GM18951 (cell line): Measurements from ENCODE around the gene OGDH.
A peak's percentile ranks its signal among the peaks of the same experiment; 100 is the strongest.

Experiments
- POLR2A ChIP-seq: IDR thresholded peaks from 4 replicates; pipeline ENCODE4 v1.6.1; 2011; ENCODE audit warnings: mild to moderate bottlenecking; ENCODE audit not compliant: insufficient read length, insufficient read depth; ENCODE audit errors: extremely low read depth
- in situ Hi-C: fragments of 300-500 bp; cut with MboI; formaldehyde crosslinking; loops from one replicate; pipeline ENCODE4 v1.12.0; 2022; ENCODE audit warnings: low sequenced_read_pairs, mixed read lengths, inconsistent platforms; ENCODE audit not compliant: unreplicated experiment

Gene OGDH

GRCh38 chr7:44621034-44621749, 14.8 kb downstream of the OGDH start:
- in situ Hi-C loops, result no loop called here
- TF ChIP-seq POLR2A, result no peak

DNA sequence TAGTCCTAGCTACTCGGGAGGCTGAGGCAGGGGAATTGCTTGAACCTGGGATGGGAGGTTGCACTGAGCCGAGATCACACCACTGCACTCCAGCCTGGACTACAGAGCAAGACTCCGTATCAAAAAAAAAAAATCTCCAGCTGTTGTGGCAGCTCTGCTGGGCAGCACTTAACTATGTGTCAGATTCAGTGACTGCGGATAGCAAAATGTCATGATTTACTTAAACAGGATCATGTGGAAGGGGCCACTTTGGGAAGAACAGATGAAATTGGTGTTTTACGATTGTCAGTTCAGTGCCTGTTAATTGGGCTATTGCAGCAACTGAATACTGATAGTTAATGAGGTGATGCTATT, 15.3 kb downstream of the OGDH start:
- in situ Hi-C loops, result no loop called here

DNA sequence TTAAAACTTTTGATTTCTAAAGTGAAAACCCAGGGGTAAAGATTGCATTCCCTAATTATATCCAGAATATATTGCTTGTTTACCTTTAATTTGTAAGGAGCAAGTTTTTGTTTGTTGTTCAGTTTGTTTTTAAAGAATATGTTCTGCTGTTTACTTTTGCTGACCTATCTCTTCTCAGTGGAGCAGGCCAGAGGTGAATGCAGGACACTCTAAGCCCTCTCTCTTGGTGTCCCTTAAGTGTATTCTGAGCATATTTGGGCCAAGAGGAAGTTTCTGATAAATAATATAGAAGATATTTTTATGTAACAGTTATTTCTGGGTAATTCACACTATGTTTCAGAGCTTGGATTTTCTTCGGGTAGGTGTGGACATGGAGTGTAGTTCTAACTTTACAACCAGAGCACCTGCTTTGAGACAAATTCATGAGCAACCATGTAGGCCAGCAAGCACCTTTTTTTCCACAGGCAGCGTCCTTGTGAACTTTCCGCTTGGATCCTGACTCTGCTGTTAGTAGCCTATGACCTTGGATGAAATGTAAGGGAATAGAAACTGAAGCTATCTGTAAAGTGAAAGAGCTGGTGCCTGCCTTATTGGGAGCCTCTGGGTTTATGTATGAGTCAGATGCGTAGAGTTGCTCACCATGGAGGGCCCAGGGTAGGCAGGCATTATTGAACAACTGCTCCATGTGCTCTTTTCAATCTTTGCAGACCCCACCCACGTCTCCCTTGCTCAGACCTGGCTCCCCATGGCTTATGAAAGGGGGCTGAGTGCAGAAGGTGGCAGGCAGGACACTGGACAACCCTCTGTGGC, 16.1 kb downstream of the OGDH start:
- TF ChIP-seq POLR2A, result no peak
- in situ Hi-C loops, result no loop called here

More for the DNA sequence above, 15.3 kb downstream of the OGDH start:
- no peak for TF ChIP-seq POLR2A

- TF ChIP-seq POLR2A, result no peak
- in situ Hi-C loops, result no loop called here
Observed at GRCh38 chr7:44624318-44624717, 17.9 kb downstream of the OGDH start.

- in situ Hi-C loops, result no loop called here
- no peak for TF ChIP-seq POLR2A
Observed at GRCh38 chr7:44625526-44626471, 19.4 kb downstream of the OGDH start.

GRCh38 chr7:44626620-44627019, 20.2 kb downstream of the OGDH start:
- in situ Hi-C loops, result no loop called here
- no peak for TF ChIP-seq POLR2A

DNA sequence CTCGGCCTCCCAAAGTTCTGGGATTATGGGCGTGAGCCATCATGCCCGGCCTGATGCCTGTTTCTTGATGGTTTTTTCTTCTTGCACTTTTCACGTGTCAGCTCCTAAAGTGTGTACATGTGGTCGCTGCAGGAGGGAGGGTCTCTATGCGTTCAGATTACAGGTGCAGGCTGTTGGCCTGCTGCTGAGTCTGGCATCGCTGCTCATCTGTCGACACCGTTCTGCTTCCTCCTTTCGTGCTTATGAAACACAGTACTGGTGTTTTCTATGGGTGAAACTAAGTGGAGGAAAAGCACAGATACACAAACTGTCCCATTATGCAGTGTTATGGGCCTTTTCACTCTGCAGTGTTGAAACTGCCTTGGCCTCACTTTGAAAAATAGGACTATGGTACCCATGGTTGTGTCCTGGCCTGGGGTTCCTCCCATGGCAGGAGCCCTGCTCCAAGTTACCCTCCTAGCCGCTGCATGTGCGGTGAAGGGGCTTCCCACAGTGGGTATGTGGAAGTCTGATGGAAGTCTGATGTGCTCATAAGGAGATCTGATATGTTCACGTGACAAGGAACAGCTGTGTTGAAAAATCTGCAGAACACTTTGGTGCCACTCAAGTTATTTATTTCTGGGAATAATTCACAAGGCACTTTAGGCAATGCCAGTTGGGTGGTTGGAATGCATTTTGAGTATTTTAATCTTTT, 23.5 kb downstream of the OGDH start:
- TF ChIP-seq POLR2A, result no peak
- in situ Hi-C loops, result no loop called here

DNA sequence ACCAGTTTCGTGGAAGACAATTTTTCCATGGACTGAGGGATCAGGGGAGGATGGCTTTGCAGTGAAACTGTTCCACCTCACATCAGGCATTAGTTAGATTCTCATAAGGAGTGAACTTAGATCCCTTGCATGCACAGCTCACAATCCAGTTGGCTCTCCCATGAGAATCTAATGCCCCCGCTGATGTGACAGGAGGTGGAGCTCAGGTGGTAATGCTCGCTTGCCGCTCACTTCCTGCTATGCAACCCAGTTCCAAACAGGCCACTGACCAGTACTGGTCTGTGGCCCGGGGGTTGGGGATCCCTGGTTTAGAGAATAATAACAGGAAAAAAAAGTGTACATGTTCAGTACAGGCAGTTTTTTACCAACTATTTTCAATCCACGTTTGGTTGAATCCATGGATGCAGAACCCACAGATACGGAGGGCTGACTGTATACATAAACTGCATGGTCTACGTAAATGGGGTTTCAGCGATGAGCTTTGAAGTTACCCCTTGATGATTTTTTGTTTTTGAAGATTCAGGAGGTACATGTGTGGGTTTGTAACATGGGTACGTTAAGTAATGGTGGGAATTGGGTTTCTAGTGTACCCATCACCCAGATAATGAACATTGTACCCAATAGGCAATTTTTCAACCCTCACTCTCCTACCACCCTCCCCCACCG, 24.5 kb downstream of the OGDH start:
- in situ Hi-C loops, result no loop called here
- TF ChIP-seq POLR2A, result no peak

- in situ Hi-C loops, result no loop called here
- no peak for TF ChIP-seq POLR2A
Observed at GRCh38 chr7:44631458-44632115, 25.2 kb downstream of the OGDH start.

- in situ Hi-C loops, result no loop called here
- TF ChIP-seq POLR2A, result no peak
Observed at GRCh38 chr7:44632196-44632595, 25.8 kb downstream of the OGDH start.

GRCh38 chr7:44633254-44634186, 27.1 kb downstream of the OGDH start:
- in situ Hi-C loops, result no loop called here
- TF ChIP-seq POLR2A, result peak; percentile 27
